CD4-positive, alpha-beta T cell (primary cell): ENCODE results near the gene MBOAT1. TPM values are rescaled to one million over a fixed set of nuclear protein-coding genes. Genes with fewer than 3 reads are reported as not detected.

Source experiments
- ATAC-seq: fragments of 200-7000 bp; cut with Tn5 transposase; one replicate; pipeline ENCODE4 v1.10.0; 2022; ENCODE audit warnings: mild to moderate bottlenecking; ENCODE audit not compliant: poor library complexity
- CTCF ChIA-PET: fragments of 350-600 bp; sonication (Branson Sonifier 250); formaldehyde crosslinking; loops from one replicate; lab custom pipeline; 2021; ENCODE audit warnings: antibody characterized with exemption, inconsistent platforms; lab: Charles Lee
- POLR2A ChIA-PET: fragments of 350-600 bp; sonication (Branson Sonifier 250); formaldehyde crosslinking; loops from one replicate; lab custom pipeline; 2021; ENCODE audit warnings: antibody characterized with exemption, inconsistent platforms; lab: Charles Lee
- DNase-seq, 14 experiments: peaks; one replicate each; pipeline ENCODE4 v3.0.0-alpha.2; 2013 to 2020; ENCODE audit warnings: mixed read lengths in 2 of 14
- H3K27ac ChIP-seq, 2 donors: one replicate each; pipeline versions ENCODE4 v1.5.1 to v1.7.0; 2013; ENCODE audit warnings: low read length in 2 of 2, low read depth in 1 of 2, mild to moderate bottlenecking in 1 of 2
- H3K27me3 ChIP-seq, 2 experiments: 1 replicate in 1 of 2; 2 replicates in 1 of 2; pipeline versions ENCODE4 v1.6.1 to v1.7.0; 2013; ENCODE audit warnings: low read length in 2 of 2, control low read depth in 1 of 2, mild to moderate bottlenecking in 1 of 2, moderate library complexity in 1 of 2; ENCODE audit not compliant: insufficient read depth in 2 of 2, control insufficient read depth in 1 of 2
- H3K36me3 ChIP-seq: one replicate; pipeline ENCODE4 v1.6.1; 2013; ENCODE audit warnings: low read length, control low read depth; ENCODE audit not compliant: insufficient read depth
- H3K4me1 ChIP-seq: one replicate; pipeline ENCODE4 v1.6.1; 2013; ENCODE audit warnings: low read length, control low read depth; ENCODE audit not compliant: insufficient read depth
- H3K4me3 ChIP-seq: one replicate; pipeline ENCODE4 v1.5.1; 2013; ENCODE audit warnings: mild to moderate bottlenecking, low read length, moderate library complexity
- H3K9me3 ChIP-seq, 2 experiments: 1 replicate in 1 of 2; 2 replicates in 1 of 2; pipeline versions ENCODE4 v1.6.1 to v1.7.0; 2013; ENCODE audit warnings: low read length in 2 of 2, mild to moderate bottlenecking in 2 of 2, control low read depth in 1 of 2, moderate library complexity in 1 of 2; ENCODE audit not compliant: control insufficient read depth in 1 of 2, insufficient read depth in 1 of 2
- H3K27ac Mint-ChIP-seq: one replicate; pipeline ENCODE4 v1.8.0; 2020; ENCODE audit warnings: mixed read lengths
- H3K27me3 Mint-ChIP-seq: one replicate; pipeline ENCODE4 v1.8.0; 2021; ENCODE audit warnings: mixed read lengths
- H3K36me3 Mint-ChIP-seq: one replicate; pipeline ENCODE4 v1.8.0; 2021; ENCODE audit warnings: low read depth, mixed read lengths
- H3K4me1 Mint-ChIP-seq: one replicate; pipeline ENCODE4 v1.8.0; 2021; ENCODE audit warnings: low read depth, mixed read lengths
- H3K4me3 Mint-ChIP-seq: one replicate; pipeline ENCODE4 v1.8.0; 2020; ENCODE audit warnings: mild to moderate bottlenecking, mixed read lengths
- H3K9me3 Mint-ChIP-seq: one replicate; pipeline ENCODE4 v1.8.0; 2020; ENCODE audit warnings: mixed read lengths
- CTCF ChIP-seq: fragments of 200-600 bp; IDR thresholded peaks from one replicate; pipeline ENCODE4 v1.8.0; 2022; ENCODE audit warnings: antibody characterized with exemption, mild to moderate bottlenecking
- intact Hi-C, 2 experiments: fragments of 100-400 bp; cut with DNase I in 1 of 2; cut with micrococcal nuclease in 1 of 2; formaldehyde crosslinking; loops; one replicate each; pipeline versions ENCODE4 v1.15.1 to v1.9.0; 2023 to 2025; cut with DNase I, micrococcal nuclease
- total RNA-seq, 174 experiments: library from RNA in 2 of 174; stranded (reverse) in 2 of 174; gene quantifications; one replicate each; pipeline ENCODE4 v1.2.3 and lab custom pipeline; 2021 to 2026

Gene MBOAT1
- total RNA-seq, 2 experiments from 2014 or later: 17.2 to 18.5 TPM

- Mint-ChIP-seq H3K4me1 (no peaks in the 10 kb centered on the region), H3K4me3 (no peak overlapping the region), H3K36me3 (no peaks in the 10 kb centered on the region), H3K27me3 (peaks cover 4% of the 10 kb centered on the region), H3K27ac (no peak overlapping the region), H3K9me3 (no peaks in the 10 kb centered on the region)
- ATAC-seq (no peak), DNase-seq (no peak)
- intact Hi-C loops: no loop called here
- Histone ChIP-seq H3K27ac (no peak overlapping the region), H3K27me3 (no peaks in the 10 kb centered on the region), H3K9me3 (peaks cover 6% of the 10 kb centered on the region in 2 experiments), H3K4me3 (no peak overlapping the region), H3K4me1 (no peaks in the 10 kb centered on the region), H3K36me3 (no peaks in the 10 kb centered on the region)
- TF ChIP-seq CTCF: no peak
- ChIA-PET POLR2A (no interaction called here), CTCF (no interaction called here)
Measured at GRCh38 chr6:20259316-20260049, 47.2 kb upstream of the MBOAT1 start.

DNA sequence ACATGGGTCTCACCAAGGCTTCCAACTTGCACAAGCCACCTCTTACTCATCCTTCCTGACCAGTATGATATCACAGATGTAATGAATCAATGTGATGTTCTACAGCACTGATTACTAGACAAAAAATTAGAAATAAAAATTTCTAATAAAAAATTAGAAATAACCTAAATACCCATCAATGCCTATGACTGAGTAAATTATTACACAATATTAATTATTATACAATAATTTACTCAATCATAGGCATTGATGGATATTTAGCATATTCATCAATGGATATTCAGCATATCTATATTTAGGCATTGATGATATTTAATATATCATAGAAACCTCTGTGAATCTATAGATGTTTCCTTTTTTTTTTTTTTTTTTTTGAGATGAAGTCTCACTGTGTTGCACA is 43.2 kb upstream of the MBOAT1 start:
- Mint-ChIP-seq H3K9me3 (no peaks in the 10 kb centered on the region), H3K4me3 (no peak overlapping the region), H3K36me3 (no peaks in the 10 kb centered on the region), H3K27me3 (no peaks in the 10 kb centered on the region), H3K4me1 (no peaks in the 10 kb centered on the region), H3K27ac (no peak overlapping the region)
- no peak overlapping the region for H3K27ac ChIP-seq
- H3K9me3 ChIP-seq: peaks cover 0 to 6% of the 10 kb centered on the region in 2 experiments
- no peaks in the 10 kb centered on the region for H3K27me3 ChIP-seq
- no peak for TF ChIP-seq CTCF
- H3K4me3 ChIP-seq: no peak overlapping the region
- DNase-seq (no peak), ATAC-seq (no peak)
- H3K4me1 ChIP-seq: no peaks in the 10 kb centered on the region
- no peaks in the 10 kb centered on the region for H3K36me3 ChIP-seq
- CTCF ChIA-PET: no interaction called here
- intact Hi-C loops: no loop called here
- POLR2A ChIA-PET: no interaction called here

GRCh38 chr6:20254295-20254694 is 42.0 kb upstream of the MBOAT1 start:
- no peak for TF ChIP-seq CTCF
- ChIA-PET CTCF (no interaction called here), POLR2A (no interaction called here)
- no peaks in the 10 kb centered on the region for H3K36me3 Mint-ChIP-seq
- no peak overlapping the region for H3K4me3 Mint-ChIP-seq
- DNase-seq: no peak
- intact Hi-C loops: no loop called here
- Histone ChIP-seq H3K4me1 (no peaks in the 10 kb centered on the region), H3K4me3 (no peak overlapping the region), H3K36me3 (no peaks in the 10 kb centered on the region), H3K27me3 (no peaks in the 10 kb centered on the region), H3K27ac (no peak overlapping the region), H3K9me3 (peaks cover 0 to 1% of the 10 kb centered on the region in 2 experiments)
- no peak overlapping the region for H3K27ac Mint-ChIP-seq
- ATAC-seq: no peak
- H3K9me3 Mint-ChIP-seq: no peaks in the 10 kb centered on the region
- H3K4me1 Mint-ChIP-seq: no peaks in the 10 kb centered on the region
- H3K27me3 Mint-ChIP-seq: no peaks in the 10 kb centered on the region
